Tibial artery (tissue), 4 donors: ENCODE measurements around the gene P2RY2.

ENCODE experiments used
- DNase-seq, 2 donors: peaks; one replicate each; pipeline ENCODE4 v3.0.0-alpha.2; 2019
- H3K27ac ChIP-seq, 2 donors: fragments of 200-600 bp; sonication (generic) in 1 of 2; 1 replicate in 1 of 2; 2 replicates in 1 of 2; pipeline ENCODE4 v1.5.1; 2018 to 2019; ENCODE audit warnings: mild to moderate bottlenecking in 1 of 2
- H3K27me3 ChIP-seq, 2 donors: fragments of 200-600 bp; sonication (generic) in 1 of 2; one replicate each; pipeline versions ENCODE4 v1.5.1 to v1.6.0; 2016 to 2019
- H3K36me3 ChIP-seq, 3 donors: fragments of 200-600 bp; sonication (generic) in 2 of 3; one replicate each; pipeline ENCODE4 v1.5.1; 2016 to 2019; ENCODE audit warnings: mild to moderate bottlenecking in 2 of 3
- H3K4me1 ChIP-seq, 4 donors: fragments of 200-600 bp; sonication (generic) in 2 of 4; 1 replicate in 3 of 4; 2 replicates in 1 of 4; pipeline ENCODE4 v1.5.1; 2016 to 2019
- H3K4me3 ChIP-seq, 2 donors: fragments of 200-600 bp; sonication (generic) in 1 of 2; 1 replicate in 1 of 2; 2 replicates in 1 of 2; pipeline ENCODE4 v1.5.1; 2018 to 2019; ENCODE audit warnings: mild to moderate bottlenecking in 2 of 2
- H3K9me3 ChIP-seq, 3 donors: fragments of 200-600 bp; sonication (generic) in 1 of 3; one replicate each; pipeline ENCODE4 v1.5.1; 2016 to 2019
- intact Hi-C: fragments of 100-400 bp; cut with DNase I; formaldehyde crosslinking; loops from one replicate; pipeline ENCODE4 v1.15.0; 2023; ENCODE audit warnings: low total_unique reads
- TF ChIP-seq, protein P1 (sequence below), 2 experiments: fragments of 200-600 bp in 1 of 2; fragments of 450-650 bp in 1 of 2; IDR thresholded peaks; one replicate each; pipeline ENCODE4 v1.5.1; 2017 to 2019; ENCODE audit warnings: antibody characterized with exemption in 2 of 2, mild to moderate bottlenecking in 1 of 2, moderate library complexity in 1 of 2

Gene P2RY2

DNA sequence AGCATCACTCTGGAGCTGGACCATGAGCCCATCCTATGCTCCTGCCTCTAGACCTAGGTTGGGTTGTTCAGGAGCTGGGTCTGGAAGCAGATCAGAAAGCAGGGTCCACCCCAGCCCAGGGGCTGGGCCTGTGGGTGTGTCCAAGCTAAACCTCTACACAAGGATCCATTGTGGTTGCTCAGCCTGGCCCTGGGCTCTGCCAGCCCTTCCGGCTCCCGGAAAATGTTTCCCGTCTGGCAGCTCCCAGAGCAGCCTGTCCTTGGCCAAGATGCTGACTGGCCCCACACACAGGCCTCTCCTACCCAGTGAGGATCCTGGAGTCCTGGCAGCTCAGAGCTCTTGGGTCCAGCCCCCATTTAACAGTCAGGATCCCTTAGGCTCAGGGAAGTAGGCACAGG is 40.7 kb upstream of the P2RY2 start:
- Histone ChIP-seq H3K4me3 (no peak overlapping the region), H3K27ac (peak overlapping the region; percentile 64 to 82), H3K9me3 (no peaks in the 10 kb centered on the region), H3K4me1 (peaks cover 0 to 60% (median 42%) of the 10 kb centered on the region in 4 donors), H3K36me3 (no peaks in the 10 kb centered on the region), H3K27me3 (no peaks in the 10 kb centered on the region)
- TF ChIP-seq, protein P1, sequence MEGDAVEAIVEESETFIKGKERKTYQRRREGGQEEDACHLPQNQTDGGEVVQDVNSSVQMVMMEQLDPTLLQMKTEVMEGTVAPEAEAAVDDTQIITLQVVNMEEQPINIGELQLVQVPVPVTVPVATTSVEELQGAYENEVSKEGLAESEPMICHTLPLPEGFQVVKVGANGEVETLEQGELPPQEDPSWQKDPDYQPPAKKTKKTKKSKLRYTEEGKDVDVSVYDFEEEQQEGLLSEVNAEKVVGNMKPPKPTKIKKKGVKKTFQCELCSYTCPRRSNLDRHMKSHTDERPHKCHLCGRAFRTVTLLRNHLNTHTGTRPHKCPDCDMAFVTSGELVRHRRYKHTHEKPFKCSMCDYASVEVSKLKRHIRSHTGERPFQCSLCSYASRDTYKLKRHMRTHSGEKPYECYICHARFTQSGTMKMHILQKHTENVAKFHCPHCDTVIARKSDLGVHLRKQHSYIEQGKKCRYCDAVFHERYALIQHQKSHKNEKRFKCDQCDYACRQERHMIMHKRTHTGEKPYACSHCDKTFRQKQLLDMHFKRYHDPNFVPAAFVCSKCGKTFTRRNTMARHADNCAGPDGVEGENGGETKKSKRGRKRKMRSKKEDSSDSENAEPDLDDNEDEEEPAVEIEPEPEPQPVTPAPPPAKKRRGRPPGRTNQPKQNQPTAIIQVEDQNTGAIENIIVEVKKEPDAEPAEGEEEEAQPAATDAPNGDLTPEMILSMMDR (IDR thresholded peaks at IDR 0.05): no peak
- intact Hi-C loops: loop anchor here (5.0 kb wide), 1 partner anchor 450 kb away; no protein-coding TSS in a partner anchor
- DNase-seq: peak; percentile 58 to 86

DNA sequence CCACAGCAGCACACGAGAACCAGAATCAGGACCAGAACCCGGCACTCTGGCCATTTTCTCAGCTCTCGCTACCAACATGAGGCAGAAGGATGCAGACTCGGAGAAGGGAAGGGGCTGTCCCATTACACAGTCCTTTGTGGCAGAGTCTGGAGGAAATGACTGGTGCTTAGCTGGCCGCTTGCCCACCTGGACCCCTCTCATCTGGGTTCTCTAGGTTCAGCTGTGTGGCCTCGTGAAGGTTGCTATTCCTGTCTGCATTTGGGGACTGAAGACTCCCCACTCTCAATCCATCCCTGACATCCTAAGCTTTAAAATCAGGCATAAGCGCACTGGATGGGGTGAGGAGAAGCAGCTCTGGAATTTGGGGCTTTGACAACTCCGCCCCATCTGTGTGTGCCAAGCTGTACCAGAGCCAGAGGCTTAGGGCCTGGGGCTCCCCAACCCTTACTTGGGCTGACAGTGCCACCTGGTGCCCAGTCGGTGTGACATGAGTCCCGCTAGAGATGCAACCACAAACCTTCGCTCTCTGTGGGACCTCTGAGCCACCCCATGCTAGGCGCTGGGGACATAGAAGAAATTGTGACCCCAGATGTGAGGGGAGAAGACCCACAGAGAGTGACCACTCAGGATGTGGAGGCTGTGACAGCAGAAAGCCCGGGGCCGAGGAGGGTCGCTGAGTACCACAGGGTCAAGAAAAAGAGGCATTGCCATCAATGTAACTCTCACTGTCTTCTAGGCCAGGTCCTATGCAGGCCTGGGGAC is 40.1 kb upstream of the P2RY2 start:
- TF ChIP-seq, protein P1 (IDR thresholded peaks at IDR 0.05): peak; percentile 77 to 97
- Histone ChIP-seq H3K9me3 (no peaks in the 10 kb centered on the region), H3K27me3 (no peaks in the 10 kb centered on the region), H3K27ac (peak overlapping the region; percentile 64 to 82), H3K4me3 (no peak overlapping the region), H3K4me1 (peaks cover 0 to 54% (median 39%) of the 10 kb centered on the region in 4 donors), H3K36me3 (no peaks in the 10 kb centered on the region)
- DNase-seq: peak; percentile 85 to 94
- intact Hi-C loops: loop anchor here (2.0 to 5.0 kb wide), 2 partner anchors 347 to 451 kb away; no protein-coding TSS in a partner anchor

DNA sequence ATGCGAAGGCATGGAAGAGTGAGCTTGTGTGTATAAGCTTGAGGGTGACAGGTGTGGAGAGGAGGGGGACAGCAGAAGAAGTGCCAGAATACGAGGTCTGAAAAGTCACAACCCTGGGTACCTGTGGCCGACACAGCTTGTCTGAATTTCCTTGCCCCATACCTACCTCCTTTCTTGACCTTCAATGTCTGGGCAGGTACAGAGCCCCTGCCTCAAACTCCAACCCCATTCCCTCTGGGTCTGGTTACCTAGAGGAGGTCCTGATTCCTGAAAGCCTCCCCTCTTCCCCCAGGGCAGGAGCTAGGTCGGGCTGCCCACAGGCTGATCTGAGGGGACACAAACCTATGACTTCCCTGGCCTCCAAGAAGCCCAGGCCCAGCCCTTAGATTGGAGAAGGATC is 39.4 kb upstream of the P2RY2 start:
- no peaks in the 10 kb centered on the region for H3K27me3 ChIP-seq
- H3K9me3 ChIP-seq: no peaks in the 10 kb centered on the region
- peaks cover 0 to 47% (median 32%) of the 10 kb centered on the region in 4 donors for H3K4me1 ChIP-seq
- no peak overlapping the region for H3K27ac ChIP-seq
- H3K4me3 ChIP-seq: no peak overlapping the region
- H3K36me3 ChIP-seq: no peaks in the 10 kb centered on the region
- peak in 1 of 2 donors; percentile 51 for DNase-seq
- TF ChIP-seq, protein P1 (IDR thresholded peaks at IDR 0.05): no peak
- intact Hi-C loops: loop anchor here (1.0 to 5.0 kb wide), 3 partner anchors 64 to 451 kb away; no protein-coding TSS in a partner anchor

DNA sequence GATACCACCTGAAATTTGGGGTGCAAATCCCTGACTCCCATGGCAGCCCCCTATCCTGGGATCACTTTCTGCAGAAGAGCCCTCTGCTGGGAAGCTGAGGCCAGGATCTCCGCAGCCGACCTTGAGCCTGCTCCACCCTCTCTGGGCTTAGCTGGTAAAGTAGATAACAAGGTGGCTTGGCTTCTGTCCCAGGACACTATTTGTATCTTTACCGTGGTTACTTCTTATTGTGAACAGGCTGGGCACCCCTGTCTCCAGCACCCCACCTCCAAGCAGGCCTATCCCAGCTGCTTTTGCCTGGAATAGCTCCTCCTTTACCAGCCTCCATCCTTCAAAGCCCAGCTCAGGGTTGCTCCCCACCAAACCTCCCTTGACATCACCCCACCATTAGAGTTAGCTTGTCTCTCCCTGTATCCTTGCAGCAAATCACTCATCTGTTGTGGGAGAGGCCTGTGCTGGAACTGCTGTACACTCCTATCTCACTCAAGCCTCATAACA is 35.2 kb upstream of the P2RY2 start:
- Histone ChIP-seq H3K36me3 (no peaks in the 10 kb centered on the region), H3K27me3 (no peaks in the 10 kb centered on the region), H3K27ac (no peak overlapping the region), H3K9me3 (no peaks in the 10 kb centered on the region), H3K4me3 (no peak overlapping the region), H3K4me1 (peaks cover 0 to 34% (median 23%) of the 10 kb centered on the region in 4 donors)
- intact Hi-C loops: loop anchor here (10.0 kb wide), 1 partner anchor 212 kb away; no protein-coding TSS in a partner anchor
- peak in 1 of 2 donors; percentile 34 for DNase-seq
- TF ChIP-seq, protein P1 (IDR thresholded peaks at IDR 0.05): no peak

DNA sequence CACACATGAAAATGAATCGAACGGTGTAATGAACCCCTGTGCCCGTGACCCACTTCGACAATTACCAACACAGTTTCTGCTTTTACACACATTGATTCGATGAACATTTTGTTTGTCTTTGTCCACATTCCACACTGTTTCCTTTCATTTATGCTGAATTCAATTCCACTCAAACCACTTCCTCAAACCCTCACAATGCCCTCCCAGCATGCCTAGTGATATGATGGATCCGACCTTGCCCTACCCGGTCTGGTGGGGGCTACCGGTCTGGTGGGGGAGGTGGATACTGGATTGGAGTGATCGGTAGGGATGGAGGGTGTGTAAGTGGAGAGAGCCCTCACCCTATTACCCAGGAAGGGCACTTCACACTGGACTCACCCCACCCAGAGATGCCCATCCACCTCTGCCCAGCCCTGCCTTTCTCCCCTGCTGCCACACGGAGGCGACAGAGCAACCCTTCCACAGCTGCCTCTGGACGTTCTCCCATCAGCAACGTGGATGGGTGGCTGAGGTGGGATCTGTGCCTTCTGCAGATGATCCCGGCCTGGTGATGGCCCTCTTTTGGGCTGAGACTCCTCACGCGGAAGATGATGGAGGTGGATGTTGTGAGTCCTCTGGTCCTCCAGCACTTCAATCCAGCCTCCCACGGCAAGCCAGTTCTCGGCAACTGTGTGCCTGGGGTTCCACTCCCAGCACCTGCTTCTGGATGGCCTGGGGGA is 33.0 kb upstream of the P2RY2 start:
- TF ChIP-seq, protein P1 (IDR thresholded peaks at IDR 0.05): peak; percentile 78 to 80
- Histone ChIP-seq H3K27ac (peak overlapping the region; percentile 76 to 77), H3K4me1 (peaks cover 0 to 38% (median 30%) of the 10 kb centered on the region in 4 donors), H3K9me3 (no peaks in the 10 kb centered on the region), H3K4me3 (no peak overlapping the region), H3K36me3 (no peaks in the 10 kb centered on the region), H3K27me3 (no peaks in the 10 kb centered on the region)
- peak; percentile 57 to 86 for DNase-seq
- intact Hi-C loops: loop anchor here (5.0 to 10.0 kb wide), 2 partner anchors 102 to 210 kb away; no protein-coding TSS in a partner anchor
